Measurements from ENCODE around the gene GLYATL1B.
"Not testable (repeated sequence)": the region's sequence is repeated elsewhere in the genome, so short reads cannot be mapped to it uniquely, and the experiment has no call there.

Gene GLYATL1B

GRCh38 chr11:59088162-59088561, 2.1 kb downstream of the GLYATL1B start:
- no peak for DNase-seq (ENCODE audit: low read depth in 2 of 2)
- no peak overlapping the region for H3K4me3 ChIP-seq (replicated peaks in 1 of 2; ENCODE audit: low read depth in 2 of 2, low read length in 2 of 2)
- TF ChIP-seq CTCF (IDR thresholded peaks at IDR 0.05; ENCODE audit: low read depth, low read length) = no peak

- not testable (repeated sequence) for H3K4me3 ChIP-seq (replicated peaks in 1 of 2; ENCODE audit: low read depth in 2 of 2, low read length in 2 of 2); DNase-seq (ENCODE audit: low read depth in 2 of 2)
Measured at GRCh38 chr11:59093576-59093975, 7.5 kb downstream of the GLYATL1B start.

- H3K4me3 ChIP-seq (replicated peaks in 1 of 2; ENCODE audit: low read depth in 2 of 2, low read length in 2 of 2); DNase-seq (ENCODE audit: low read depth in 2 of 2): not testable (repeated sequence)
Measured at GRCh38 chr11:59095225-59095624, 9.1 kb downstream of the GLYATL1B start.

GRCh38 chr11:59095972-59096575, 10.0 kb downstream of the GLYATL1B start:
- DNase-seq (ENCODE audit: low read depth in 2 of 2); H3K4me3 ChIP-seq (replicated peaks in 1 of 2; ENCODE audit: low read depth in 2 of 2, low read length in 2 of 2): not testable (repeated sequence)

GRCh38 chr11:59097113-59097708, 11.1 kb downstream of the GLYATL1B start:
- DNase-seq (ENCODE audit: low read depth in 2 of 2) = peak; percentile 67 to 77
- no peak overlapping the region for H3K4me3 ChIP-seq (replicated peaks in 1 of 2; ENCODE audit: low read depth in 2 of 2, low read length in 2 of 2)
- TF ChIP-seq CTCF (IDR thresholded peaks at IDR 0.05; ENCODE audit: low read depth, low read length) = peak; percentile 74

GRCh38 chr11:59097938-59098337, 11.8 kb downstream of the GLYATL1B start:
- H3K4me3 ChIP-seq (replicated peaks in 1 of 2; ENCODE audit: low read depth in 2 of 2, low read length in 2 of 2); DNase-seq (ENCODE audit: low read depth in 2 of 2): not testable (repeated sequence)

- peak; percentile 37 to 53 for DNase-seq (ENCODE audit: low read depth in 2 of 2)
Measured at GRCh38 chr11:59102259-59102765, 16.2 kb downstream of the GLYATL1B start.

GRCh38 chr11:59106363-59107336, 20.5 kb downstream of the GLYATL1B start, which contains the start of gene FAM111B:
Gene FAM111B (plus strand): TSS chr11:59107237. CDS start chr11:59109626, 2,389 bp downstream.
- no peak for TF ChIP-seq CTCF (IDR thresholded peaks at IDR 0.05; ENCODE audit: low read depth, low read length)
- peak within 1 kb of the TSS; percentile 59 to 64 for H3K4me3 ChIP-seq (replicated peaks in 1 of 2; ENCODE audit: low read depth in 2 of 2, low read length in 2 of 2)
- DNase-seq (ENCODE audit: low read depth in 2 of 2) = peak; percentile 93

More at GRCh38 chr11:59102259-59102765, 16.2 kb downstream of the GLYATL1B start:
- peak overlapping the region; percentile 11 to 29 for H3K4me3 ChIP-seq (replicated peaks in 1 of 2; ENCODE audit: low read depth in 2 of 2, low read length in 2 of 2)
- peak; percentile 50 for TF ChIP-seq CTCF (IDR thresholded peaks at IDR 0.05; ENCODE audit: low read depth, low read length)

GRCh38 chr11:59107721-59108120, 21.6 kb downstream of the GLYATL1B start:
- not testable (repeated sequence) for DNase-seq (ENCODE audit: low read depth in 2 of 2)
- peak overlapping the region in 1 of 2 donors; percentile 59 for H3K4me3 ChIP-seq (replicated peaks in 1 of 2; ENCODE audit: low read depth in 2 of 2, low read length in 2 of 2)
